ENCODE data around the gene SULT1E1.
"Not testable (repeated sequence)": the region's sequence is repeated elsewhere in the genome, so short reads cannot be mapped to it uniquely, and the experiment has no call there.

Gene SULT1E1

GRCh38 chr4:69831270-69831627, 28.7 kb downstream of the SULT1E1 start:
- Mint-ChIP-seq H3K36me3 (no peaks in the 10 kb centered on the region), H3K27me3 (peaks cover 2% of the 10 kb centered on the region), H3K4me3 (peak overlapping the region; percentile 88), H3K27ac (no peak overlapping the region), H3K9me3 (ENCODE audit: low read depth) (no peaks in the 10 kb centered on the region), H3K4me1 (ENCODE audit: low read depth) (peaks cover 7% of the 10 kb centered on the region)

- Mint-ChIP-seq H3K27ac (no peak overlapping the region), H3K27me3 (peaks cover 2% of the 10 kb centered on the region), H3K36me3 (no peaks in the 10 kb centered on the region), H3K4me3 (no peak overlapping the region), H3K9me3 (ENCODE audit: low read depth) (no peaks in the 10 kb centered on the region), H3K4me1 (ENCODE audit: low read depth) (peaks cover 7% of the 10 kb centered on the region)
Measured at GRCh38 chr4:69830560-69831269, 29.2 kb downstream of the SULT1E1 start.

GRCh38 chr4:69830192-69830559, 29.8 kb downstream of the SULT1E1 start:
- H3K36me3 Mint-ChIP-seq, result no peaks in the 10 kb centered on the region
- H3K4me3 Mint-ChIP-seq, result no peak overlapping the region
- peaks cover 7% of the 10 kb centered on the region for H3K4me1 Mint-ChIP-seq (ENCODE audit: low read depth)
- peaks cover 2% of the 10 kb centered on the region for H3K27me3 Mint-ChIP-seq
- no peaks in the 10 kb centered on the region for H3K9me3 Mint-ChIP-seq (ENCODE audit: low read depth)
- no peak overlapping the region for H3K27ac Mint-ChIP-seq

- Mint-ChIP-seq H3K27ac (no peak overlapping the region), H3K27me3 (peaks cover 2% of the 10 kb centered on the region), H3K9me3 (ENCODE audit: low read depth) (no peaks in the 10 kb centered on the region), H3K36me3 (no peaks in the 10 kb centered on the region), H3K4me3 (no peak overlapping the region), H3K4me1 (ENCODE audit: low read depth) (peaks cover 9% of the 10 kb centered on the region)
Measured at GRCh38 chr4:69829678-69830077, 30.3 kb downstream of the SULT1E1 start.

GRCh38 chr4:69828828-69829227, 31.1 kb downstream of the SULT1E1 start:
- no peak overlapping the region for H3K4me3 Mint-ChIP-seq
- H3K9me3 Mint-ChIP-seq (ENCODE audit: low read depth), result no peaks in the 10 kb centered on the region
- no peak overlapping the region for H3K27ac Mint-ChIP-seq
- no peaks in the 10 kb centered on the region for H3K36me3 Mint-ChIP-seq
- H3K4me1 Mint-ChIP-seq (ENCODE audit: low read depth), result peaks cover 9% of the 10 kb centered on the region
- H3K27me3 Mint-ChIP-seq, result peaks cover 2% of the 10 kb centered on the region

- H3K9me3 Mint-ChIP-seq (ENCODE audit: low read depth), result not testable (repeated sequence)
Measured at GRCh38 chr4:69825056-69825455, 34.9 kb downstream of the SULT1E1 start.

GRCh38 chr4:69823481-69824186, 36.3 kb downstream of the SULT1E1 start:
- Mint-ChIP-seq H3K36me3 (no peaks in the 10 kb centered on the region), H3K4me1 (ENCODE audit: low read depth) (peaks cover 12% of the 10 kb centered on the region), H3K9me3 (ENCODE audit: low read depth) (no peaks in the 10 kb centered on the region), H3K27me3 (no peaks in the 10 kb centered on the region), H3K27ac (no peak overlapping the region), H3K4me3 (no peak overlapping the region)

More at GRCh38 chr4:69825056-69825455, 34.9 kb downstream of the SULT1E1 start:
- not testable (repeated sequence) for H3K36me3 Mint-ChIP-seq, H3K4me3 Mint-ChIP-seq, H3K27me3 Mint-ChIP-seq, H3K27ac Mint-ChIP-seq
- peaks cover 12% of the 10 kb centered on the region for H3K4me1 Mint-ChIP-seq (ENCODE audit: low read depth)

GRCh38 chr4:69823048-69823447, 36.9 kb downstream of the SULT1E1 start:
- H3K36me3 Mint-ChIP-seq, result no peaks in the 10 kb centered on the region
- H3K4me3 Mint-ChIP-seq, result no peak overlapping the region
- H3K9me3 Mint-ChIP-seq (ENCODE audit: low read depth), result no peaks in the 10 kb centered on the region
- H3K27me3 Mint-ChIP-seq, result no peaks in the 10 kb centered on the region
- no peak overlapping the region for H3K27ac Mint-ChIP-seq
- peaks cover 12% of the 10 kb centered on the region for H3K4me1 Mint-ChIP-seq (ENCODE audit: low read depth)

- no peaks in the 10 kb centered on the region for H3K9me3 Mint-ChIP-seq (ENCODE audit: low read depth)
- H3K4me3 Mint-ChIP-seq, result no peak overlapping the region
- no peak overlapping the region for H3K27ac Mint-ChIP-seq
- H3K4me1 Mint-ChIP-seq (ENCODE audit: low read depth), result peaks cover 12% of the 10 kb centered on the region
- no peaks in the 10 kb centered on the region for H3K27me3 Mint-ChIP-seq
- H3K36me3 Mint-ChIP-seq, result no peaks in the 10 kb centered on the region
Measured at GRCh38 chr4:69822198-69822597, 37.7 kb downstream of the SULT1E1 start.

GRCh38 chr4:69818060-69818639, 41.8 kb downstream of the SULT1E1 start:
- peaks cover 3% of the 10 kb centered on the region for H3K4me1 Mint-ChIP-seq (ENCODE audit: low read depth)
- H3K9me3 Mint-ChIP-seq (ENCODE audit: low read depth), result no peaks in the 10 kb centered on the region

GRCh38 chr4:69816236-69816635, 43.7 kb downstream of the SULT1E1 start:
- no peaks in the 10 kb centered on the region for H3K36me3 Mint-ChIP-seq
- no peak overlapping the region for H3K27ac Mint-ChIP-seq
- no peaks in the 10 kb centered on the region for H3K9me3 Mint-ChIP-seq (ENCODE audit: low read depth)
- no peak overlapping the region for H3K4me3 Mint-ChIP-seq
- H3K27me3 Mint-ChIP-seq, result no peaks in the 10 kb centered on the region
- H3K4me1 Mint-ChIP-seq (ENCODE audit: low read depth), result peaks cover under 1% of the 10 kb centered on the region

More at GRCh38 chr4:69818060-69818639, 41.8 kb downstream of the SULT1E1 start:
- Mint-ChIP-seq H3K36me3 (no peaks in the 10 kb centered on the region), H3K27me3 (no peaks in the 10 kb centered on the region), H3K4me3 (no peak overlapping the region), H3K27ac (no peak overlapping the region)

- Mint-ChIP-seq H3K9me3 (ENCODE audit: low read depth) (no peaks in the 10 kb centered on the region), H3K27me3 (no peaks in the 10 kb centered on the region), H3K27ac (no peak overlapping the region), H3K36me3 (no peaks in the 10 kb centered on the region), H3K4me3 (no peak overlapping the region), H3K4me1 (ENCODE audit: low read depth) (peaks cover 4% of the 10 kb centered on the region)
Measured at GRCh38 chr4:69813628-69814027, 46.3 kb downstream of the SULT1E1 start.

GRCh38 chr4:69811166-69811565, 48.8 kb downstream of the SULT1E1 start:
- Mint-ChIP-seq H3K9me3 (ENCODE audit: low read depth) (peaks cover 6% of the 10 kb centered on the region), H3K36me3 (no peaks in the 10 kb centered on the region), H3K4me3 (no peak overlapping the region), H3K27ac (no peak overlapping the region), H3K4me1 (ENCODE audit: low read depth) (peaks cover 4% of the 10 kb centered on the region), H3K27me3 (no peaks in the 10 kb centered on the region)

GRCh38 chr4:69800599-69800998, 59.3 kb downstream of the SULT1E1 start:
- Mint-ChIP-seq H3K36me3 (no peaks in the 10 kb centered on the region), H3K4me1 (ENCODE audit: low read depth) (no peaks in the 10 kb centered on the region), H3K9me3 (ENCODE audit: low read depth) (no peaks in the 10 kb centered on the region), H3K27me3 (no peaks in the 10 kb centered on the region), H3K4me3 (no peak overlapping the region), H3K27ac (no peak overlapping the region)

- Mint-ChIP-seq H3K9me3 (ENCODE audit: low read depth) (no peaks in the 10 kb centered on the region), H3K4me1 (ENCODE audit: low read depth) (no peaks in the 10 kb centered on the region), H3K4me3 (no peak overlapping the region), H3K27me3 (no peaks in the 10 kb centered on the region), H3K36me3 (no peaks in the 10 kb centered on the region), H3K27ac (no peak overlapping the region)
Measured at GRCh38 chr4:69799337-69799736, 60.6 kb downstream of the SULT1E1 start.

Measured in activated naive CD8-positive, alpha-beta T cell (primary cell).